GM21367 (cell line): ENCODE results near the gene MIA2.
"Not testable (repeated sequence)": the region's sequence is repeated elsewhere in the genome, so short reads cannot be mapped to it uniquely, and the experiment has no call there.

Source experiments
- ATAC-seq: cut with Tn5 transposase; IDR thresholded peaks from one replicate; pipeline ENCODE4 v1.9.1; 2021; ENCODE audit not compliant: unreplicated experiment

The MIA2 gene

DNA sequence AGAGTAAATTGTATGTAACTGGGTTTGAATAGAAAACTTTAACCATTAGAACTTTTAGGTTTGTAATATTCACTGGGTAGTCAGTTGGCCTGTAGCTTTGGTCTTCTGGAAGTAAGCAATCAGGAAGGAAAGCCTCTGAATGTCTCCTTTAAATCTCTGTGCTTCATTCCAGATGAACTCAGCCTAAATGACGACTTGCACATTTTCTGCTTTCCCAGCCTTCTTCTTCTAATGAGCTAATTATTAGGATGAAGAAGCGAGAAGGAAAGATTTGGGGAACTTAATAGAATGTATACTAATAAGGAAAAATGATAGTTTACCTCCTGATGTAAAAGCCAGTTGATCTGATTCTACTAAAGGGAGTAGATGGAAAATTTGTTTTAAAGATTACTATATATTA is 90.4 kb downstream of the MIA2 start:
- ATAC-seq = no peak

DNA sequence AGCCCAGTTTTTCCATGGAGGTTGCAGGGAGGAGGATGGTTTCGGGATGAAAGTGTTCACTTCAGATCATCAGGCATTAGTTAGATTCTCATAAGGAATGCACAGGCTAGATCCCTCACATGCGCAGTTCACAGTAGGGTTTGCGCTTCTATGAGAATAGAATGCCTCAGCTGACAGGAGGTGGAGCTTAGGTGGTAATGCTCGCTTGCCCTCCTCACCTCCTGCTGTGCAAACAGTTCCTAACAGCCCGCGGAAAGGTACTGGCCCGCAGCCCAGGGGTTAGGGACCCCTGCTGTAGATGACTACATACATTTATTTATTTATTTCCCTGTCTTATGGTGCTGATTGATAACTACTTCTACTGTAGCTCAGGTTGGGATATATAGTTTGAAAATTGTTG is 105.3 kb downstream of the MIA2 start:
- no peak for ATAC-seq

DNA sequence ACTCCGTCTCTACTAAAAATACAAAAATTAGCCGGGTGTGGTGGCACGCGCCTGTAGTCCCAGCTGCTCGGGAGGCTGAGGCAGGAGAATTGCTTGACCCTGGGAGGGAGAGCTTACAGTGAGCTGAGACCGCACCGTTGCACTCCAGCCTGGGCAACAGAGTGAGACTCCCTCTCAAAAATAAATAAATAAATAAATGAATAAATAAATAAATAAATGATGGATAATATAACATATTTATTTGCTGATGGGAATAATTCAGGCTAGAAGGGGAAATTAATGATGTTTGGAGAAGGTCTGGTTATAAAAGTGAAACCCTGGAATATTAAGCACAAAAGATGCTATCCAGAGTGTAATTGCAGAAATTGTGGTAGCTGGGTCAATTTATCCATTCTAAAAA is 107.4 kb downstream of the MIA2 start:
- not testable (repeated sequence) for ATAC-seq

DNA sequence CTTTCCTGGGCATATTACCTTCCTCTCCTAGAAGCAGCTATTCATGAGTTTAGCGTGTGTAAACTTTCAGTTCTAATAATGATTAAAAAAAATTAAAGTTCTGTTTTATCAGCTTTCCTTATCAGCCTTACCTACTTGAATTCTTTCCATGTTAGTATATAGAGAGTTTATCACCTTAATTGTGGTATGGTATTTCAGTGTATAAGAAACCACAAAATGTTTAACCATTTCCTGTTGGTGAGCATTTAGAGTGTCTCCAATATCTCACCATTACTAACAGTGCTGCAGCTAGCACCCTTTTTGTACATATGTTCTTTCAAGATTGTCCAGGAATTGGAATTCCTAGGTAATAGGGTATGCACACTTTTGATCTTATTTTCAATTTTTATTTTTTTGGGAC is 109.1 kb downstream of the MIA2 start:
- no peak for ATAC-seq

DNA sequence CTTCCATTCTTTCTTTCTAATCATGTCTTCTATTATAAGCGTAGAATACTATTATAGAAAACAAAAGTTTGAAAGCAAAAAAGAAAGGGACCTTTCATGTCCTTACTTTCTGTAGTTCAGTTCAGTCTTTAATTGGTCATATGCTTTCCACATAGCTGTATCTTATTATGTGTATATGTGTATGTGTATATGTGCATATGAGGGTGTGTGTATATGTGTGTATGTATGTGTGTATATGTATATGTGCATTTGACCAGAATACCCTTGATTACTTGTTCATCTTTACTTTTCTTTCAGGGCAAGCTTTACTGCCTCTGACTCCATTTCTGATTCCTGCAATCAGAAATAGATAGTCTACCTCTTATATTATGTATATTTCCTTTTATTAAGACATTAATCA is 109.9 kb downstream of the MIA2 start:
- ATAC-seq = no peak

DNA sequence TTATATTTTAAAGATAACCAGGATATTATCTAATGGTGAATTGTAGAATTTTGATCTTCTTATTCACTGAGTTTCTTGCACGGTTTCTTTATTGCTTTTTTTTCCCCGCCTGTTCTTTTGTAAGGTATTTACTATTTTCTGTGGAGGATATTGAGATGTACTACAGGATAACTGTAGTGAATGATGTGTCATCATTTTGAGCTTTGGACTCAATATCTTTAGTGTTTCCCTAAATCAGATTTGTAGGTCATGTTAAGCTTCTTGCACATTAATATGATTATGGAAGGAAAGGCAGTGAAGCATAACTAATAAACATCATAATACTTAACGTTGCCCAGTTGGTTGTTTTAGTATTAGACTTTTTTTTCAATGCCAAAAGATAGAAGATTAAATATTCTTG is 117.2 kb downstream of the MIA2 start:
- no peak for ATAC-seq

DNA sequence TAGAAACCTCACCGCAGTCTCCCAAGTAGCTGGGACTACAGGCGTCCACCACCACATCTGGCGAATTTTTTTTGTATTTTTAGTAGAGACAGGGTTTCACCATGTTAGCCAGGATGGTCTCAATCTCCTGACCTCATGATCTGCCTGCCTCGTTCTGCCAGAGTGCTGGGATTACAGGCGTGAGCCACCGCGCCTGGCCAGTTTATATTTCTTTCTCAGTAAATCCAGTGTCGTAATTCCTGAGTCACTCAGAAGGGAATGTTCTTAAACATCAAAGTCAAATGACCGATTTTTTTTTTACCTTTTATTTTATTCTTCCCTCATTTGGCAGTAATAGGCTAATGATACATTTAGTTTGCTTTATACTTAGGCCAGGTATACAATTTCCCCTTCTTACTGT is 118.0 kb downstream of the MIA2 start:
- ATAC-seq = no peak

DNA sequence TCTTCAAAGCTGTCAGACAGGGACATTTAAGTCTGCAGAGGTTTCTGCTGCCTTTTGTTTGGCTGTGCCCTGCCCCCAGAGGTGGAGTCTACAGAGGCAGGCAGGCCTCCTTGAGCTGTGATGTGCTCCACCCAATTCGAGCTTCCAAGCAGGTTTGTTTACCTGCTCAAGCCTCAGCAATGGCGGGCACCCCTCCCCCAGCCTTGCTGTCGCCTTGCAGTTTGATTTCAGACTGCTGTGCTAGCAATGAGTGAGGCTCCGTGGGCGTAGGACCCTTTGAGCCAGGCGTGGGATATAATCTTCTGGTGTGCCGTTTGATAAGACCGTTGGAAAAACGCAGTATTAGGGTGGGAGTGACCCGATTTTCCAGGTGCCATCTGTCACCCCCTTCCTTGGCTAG is 125.4 kb downstream of the MIA2 start:
- not testable (repeated sequence) for ATAC-seq

DNA sequence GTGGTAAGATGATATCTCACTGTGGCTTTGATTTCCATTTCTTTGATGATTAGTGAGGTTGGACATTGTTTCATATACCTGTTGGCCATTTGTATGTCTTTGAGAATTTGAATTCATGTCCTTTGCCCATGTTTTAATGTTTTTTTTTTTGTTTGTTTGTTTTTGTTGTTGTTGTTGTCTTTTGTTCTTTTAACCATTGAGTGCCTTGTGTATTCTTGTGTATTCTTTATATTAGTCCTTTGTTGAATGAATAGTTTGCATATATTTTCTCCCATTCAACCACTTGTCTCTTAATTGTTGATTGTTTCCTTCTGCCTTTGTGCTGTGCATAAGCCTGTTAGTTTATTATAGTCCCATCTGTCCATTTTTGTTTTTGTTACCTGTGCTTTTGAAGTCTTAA is 126.6 kb downstream of the MIA2 start:
- no peak for ATAC-seq

DNA sequence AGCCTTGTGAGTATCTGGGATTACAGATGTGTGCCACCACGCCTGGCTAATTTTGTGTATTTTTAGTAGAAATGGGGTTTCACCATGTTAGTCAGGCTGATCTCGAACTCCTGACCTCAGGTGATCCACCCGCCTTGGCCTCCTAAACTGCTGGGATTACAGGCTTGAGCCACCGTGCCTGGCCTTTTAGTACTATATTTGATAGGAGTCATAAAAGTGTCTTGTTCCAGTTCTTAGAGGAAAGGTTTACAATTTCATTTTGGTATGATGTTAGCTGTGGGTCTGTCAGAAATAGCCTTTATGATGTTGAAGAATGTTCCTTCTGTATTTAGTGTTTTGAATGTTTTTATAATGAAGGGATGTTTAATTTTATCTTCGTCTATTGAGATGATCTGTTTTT is 127.8 kb downstream of the MIA2 start:
- not testable (repeated sequence) for ATAC-seq

DNA sequence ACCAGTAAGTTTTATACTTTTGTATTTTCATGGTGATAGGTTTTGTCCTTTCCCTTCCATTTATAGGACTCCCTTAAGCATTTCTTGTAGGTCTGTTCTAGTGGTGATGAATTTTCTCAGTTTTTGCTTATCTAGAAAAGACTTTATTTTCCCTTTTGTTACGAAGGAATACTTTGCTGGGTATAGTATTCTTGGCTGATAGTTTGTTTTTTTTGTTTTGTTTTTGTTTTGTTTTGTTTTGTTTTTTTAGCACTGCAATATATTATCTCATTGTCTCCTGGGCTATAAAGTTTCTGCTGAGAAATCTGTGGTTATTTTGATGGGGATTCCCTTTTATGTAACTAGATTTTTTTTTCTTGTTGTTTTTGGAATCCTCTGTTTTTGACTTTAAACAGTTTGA is 130.8 kb downstream of the MIA2 start:
- no peak for ATAC-seq

DNA sequence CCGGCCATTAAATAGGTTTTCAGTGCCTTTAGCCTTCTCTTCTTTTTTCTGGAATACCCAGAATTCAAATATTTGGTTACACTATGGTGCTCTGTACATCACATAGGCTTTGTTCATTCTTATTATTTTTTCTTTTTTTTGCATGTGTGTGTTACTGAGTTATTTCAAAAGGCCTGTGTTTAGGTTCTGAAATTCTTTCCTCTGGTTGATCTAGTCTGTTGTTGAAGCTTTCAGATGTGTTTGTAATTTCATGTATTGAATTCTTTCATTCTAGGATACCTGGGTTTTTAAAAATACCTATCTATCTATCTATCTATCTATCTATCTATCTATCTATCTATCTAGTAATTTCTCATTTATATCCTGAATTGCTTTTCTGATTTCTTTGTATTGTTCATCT is 131.6 kb downstream of the MIA2 start:
- ATAC-seq = no peak

DNA sequence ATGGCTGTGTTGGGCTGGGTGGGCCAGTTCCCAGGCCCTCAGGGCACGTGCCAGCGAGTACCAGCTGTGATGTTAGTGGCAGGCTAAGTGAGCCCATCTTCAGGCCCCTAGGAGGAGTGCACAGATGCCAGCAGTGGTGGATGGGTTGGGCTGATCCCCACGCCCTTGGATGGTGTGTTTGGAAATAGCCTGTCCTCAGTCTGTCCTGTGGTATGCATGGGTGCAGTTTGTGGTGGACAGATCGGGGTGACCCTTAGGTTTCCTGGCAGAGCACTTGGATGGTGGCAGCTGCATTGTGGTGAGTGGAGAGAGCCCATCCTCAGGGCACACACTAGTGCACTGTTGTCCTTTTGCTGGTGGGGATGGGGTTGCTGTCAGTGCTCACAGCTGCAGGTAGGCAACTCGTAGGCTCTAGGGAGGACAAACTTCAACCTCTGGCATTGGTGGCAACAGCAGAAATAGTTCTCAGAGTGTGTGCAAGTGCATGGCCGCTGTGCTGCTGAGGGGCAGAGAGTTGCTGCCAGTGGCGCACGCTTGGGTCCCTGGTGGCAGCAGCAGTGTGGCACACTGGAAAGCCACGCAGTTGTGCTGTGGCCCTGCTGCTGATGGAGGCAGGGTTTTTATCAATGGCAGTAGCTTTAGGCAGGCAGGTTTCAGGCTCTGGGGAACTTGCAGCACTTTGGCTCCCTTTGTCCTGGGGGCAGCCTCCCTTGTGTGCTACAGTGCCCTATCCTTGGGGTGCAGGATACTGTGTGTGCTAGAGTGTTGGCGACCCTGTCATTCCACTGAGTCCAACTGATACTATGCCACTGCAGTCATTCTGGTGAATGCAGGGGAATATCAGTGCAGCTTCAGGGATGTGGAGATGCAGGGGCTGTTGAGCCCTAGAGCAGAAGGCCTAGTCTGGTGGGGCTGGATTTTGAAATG is 133.0 kb downstream of the MIA2 start:
- no peak for ATAC-seq

DNA sequence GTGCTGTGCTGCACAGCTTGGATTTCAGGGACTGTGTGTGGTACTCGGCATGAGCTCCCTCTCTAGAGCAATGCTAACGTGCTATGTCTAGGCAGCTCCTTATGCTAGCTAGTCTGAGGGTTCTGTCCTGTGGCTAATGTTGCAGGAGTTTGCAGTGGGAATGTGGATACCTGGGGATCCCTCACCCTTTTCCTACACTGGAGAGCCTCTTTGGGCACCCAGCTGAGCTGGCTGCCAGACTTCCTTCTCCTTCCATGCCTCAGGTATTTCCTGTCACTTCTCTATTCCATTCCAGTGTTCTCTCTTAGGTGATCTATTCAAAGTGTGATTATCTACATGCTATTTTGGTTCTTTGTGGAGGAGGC is 133.7 kb downstream of the MIA2 start:
- ATAC-seq = no peak

DNA sequence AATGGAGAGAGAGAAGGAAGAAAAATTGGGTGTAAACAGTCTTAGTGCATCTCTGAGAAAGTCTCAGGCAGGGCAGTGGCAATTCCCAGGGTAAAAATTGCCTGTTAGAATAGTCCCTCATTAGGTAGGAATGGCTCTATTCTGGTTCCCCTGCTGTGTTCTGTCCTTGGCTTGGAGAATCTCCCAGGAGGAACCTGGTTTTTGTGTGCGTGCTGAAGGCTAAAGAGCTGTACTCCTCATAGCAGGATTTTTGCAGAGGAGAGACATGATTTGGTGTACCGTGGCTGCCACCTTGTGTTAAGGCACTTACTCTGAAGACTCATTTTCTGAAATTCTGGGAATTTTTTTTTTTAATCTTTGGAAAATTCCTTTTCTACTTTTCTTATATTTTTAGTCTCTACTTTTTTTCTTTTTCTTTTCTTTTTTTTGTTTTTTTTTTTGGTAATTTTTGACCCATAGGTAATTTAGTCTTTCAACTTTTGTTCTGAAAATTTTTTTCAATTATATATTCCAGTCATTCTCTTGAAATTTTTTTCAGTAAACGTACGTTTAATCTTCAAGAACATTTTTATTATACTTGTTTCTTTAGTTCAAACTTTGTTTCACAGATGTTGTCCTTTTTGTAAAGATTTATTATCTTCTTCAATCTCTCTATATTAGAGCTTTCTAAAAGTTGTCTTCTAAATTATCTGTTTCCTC is 134.7 kb downstream of the MIA2 start:
- no peak for ATAC-seq

DNA sequence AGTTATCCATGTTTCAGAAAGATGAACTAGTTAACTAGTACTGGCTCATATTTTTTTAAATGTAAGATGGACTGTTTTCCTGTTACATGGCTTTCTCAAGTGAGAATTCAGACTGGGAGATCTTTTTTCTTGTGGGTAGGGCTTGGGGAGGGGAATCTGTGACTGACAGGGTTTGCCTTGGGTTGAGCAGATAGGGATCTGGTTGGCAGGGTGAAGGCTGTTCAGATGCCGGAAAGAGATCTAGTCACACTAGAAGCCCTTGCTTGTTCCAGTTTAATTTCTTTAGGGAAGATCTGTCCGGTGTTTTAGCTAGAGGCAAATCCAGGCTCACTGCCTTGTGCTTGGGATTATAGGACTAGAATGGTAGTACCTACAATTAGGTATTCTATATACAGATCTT is 135.3 kb downstream of the MIA2 start:
- ATAC-seq = no peak

DNA sequence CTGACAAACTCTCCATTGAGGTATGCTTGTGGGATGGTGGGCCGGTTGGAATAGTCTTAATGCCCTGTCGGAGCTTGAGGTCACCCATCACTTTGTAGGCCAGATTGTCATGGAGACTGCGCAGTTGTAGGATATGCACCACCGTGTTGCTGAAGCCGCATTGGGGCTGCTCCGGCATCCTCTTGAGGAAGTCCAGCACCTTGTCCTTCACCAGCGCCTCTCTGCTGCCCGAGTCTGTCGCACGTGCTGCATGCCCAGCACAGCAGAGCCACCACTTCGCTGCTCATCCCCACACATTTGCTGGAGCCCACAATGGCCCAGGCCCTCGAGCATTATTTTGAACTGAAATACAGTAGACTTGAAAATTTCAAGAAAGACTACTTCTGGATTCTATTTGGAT is 136.7 kb downstream of the MIA2 start:
- ATAC-seq = no peak

DNA sequence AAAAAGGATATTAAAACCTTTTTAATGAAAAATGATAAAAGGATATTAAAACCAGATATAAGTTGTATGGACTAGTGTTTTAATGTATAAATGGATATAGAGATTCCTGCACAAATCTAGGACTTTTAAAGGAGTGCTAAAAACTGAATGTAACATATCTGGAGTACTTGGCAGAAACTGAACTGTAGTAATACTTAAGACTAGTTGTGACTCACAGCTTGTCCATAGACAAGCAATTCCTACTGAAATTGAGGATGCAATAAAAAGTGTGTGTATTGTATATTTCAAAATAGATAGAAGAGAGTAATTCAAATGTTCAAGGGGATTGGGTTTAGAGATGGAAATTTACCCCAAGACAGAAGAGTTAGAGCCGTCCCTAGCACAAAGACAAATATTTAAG is 138.9 kb downstream of the MIA2 start:
- ATAC-seq = no peak

DNA sequence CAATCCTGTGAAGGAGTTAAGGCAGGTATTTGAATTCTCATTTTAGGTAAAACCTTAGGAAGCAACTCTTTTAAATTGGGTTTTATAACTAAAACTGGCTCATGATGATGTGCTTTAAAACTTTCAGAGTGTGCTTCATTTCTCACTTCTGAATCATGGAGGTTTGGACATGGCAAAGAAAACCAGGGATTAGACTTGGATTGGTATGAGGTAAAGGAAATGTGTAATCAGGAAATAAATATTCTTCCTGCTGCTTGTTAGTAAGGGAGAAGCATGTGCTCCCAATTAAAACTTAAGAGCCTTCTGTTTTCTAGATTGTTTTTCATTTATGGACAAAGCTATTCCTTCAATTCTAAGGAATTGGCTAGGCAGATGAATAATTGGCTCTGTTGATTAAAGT is 141.1 kb downstream of the MIA2 start:
- no peak for ATAC-seq

DNA sequence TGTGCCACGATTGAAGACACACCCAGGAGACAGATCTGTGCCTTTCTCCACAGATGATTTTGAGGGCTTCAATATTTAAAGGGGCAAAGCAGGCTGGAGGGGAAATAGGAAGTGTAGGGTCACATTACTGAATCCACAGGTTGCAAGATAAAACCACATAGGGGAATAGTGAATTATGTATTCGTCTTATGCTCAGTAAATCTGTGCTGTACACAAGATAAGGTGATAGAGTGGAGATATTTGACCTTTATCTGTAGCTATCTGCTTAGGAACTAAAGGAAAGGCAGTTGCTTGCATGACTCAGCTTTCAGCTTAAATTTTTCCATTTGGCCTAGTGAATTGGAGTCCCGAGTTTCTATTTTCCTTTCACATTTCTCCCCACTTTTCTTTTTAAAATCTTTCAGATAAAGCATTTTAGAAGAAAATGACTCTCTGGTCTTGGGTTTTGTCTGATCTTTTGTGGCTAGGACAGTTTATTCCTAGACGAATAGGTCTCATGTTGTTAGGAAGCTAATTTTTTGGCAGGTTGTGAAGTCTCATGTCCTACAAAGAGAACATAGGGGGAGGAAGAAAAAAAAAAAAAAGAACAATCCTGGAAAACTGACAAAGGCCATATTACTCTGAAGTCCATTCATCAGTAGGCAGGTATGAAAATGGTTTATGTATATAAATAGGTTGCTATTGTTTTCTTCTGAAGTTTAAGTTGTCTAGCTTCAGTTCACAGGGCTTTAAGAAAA is 143.1 kb downstream of the MIA2 start:
- no peak for ATAC-seq

DNA sequence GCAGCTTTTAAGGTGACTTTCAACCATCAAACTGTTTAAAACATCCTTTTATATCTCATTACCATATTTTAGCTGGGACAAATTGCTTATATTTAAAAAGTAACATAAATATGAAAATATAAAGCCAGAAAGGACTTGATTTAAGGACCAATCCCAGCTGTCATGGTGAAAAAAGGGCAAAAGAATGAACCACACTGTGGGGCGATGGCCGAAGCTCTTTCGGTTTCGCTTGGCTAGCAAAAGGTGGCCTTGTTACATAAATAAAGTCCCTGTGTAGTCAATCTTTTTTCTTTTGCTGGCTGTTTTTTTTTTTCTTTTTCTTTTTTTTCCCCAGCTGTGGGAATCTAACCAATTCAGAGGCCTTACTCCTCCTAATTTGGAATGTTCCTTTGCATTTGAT is 147.7 kb downstream of the MIA2 start:
- ATAC-seq = no peak

DNA sequence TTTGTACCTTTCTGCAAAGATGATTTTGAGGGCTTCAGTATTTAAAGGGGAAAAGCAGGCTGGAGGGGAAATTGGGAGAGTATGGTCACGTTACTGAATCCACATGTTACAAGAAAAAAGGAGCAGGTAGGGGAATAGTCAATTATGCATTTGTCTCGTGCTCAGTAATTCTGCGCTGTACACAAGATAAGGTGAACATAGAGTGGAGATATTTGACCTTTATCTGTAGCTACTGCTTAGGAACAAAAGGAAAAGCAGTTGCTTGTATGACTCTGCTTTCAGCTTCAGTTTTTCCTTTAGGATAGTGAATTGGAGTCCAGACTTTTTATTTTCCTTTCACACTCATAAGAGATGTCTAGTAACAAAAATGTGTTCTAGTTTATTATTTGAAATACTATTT is 148.7 kb downstream of the MIA2 start:
- ATAC-seq = no peak
